Measurements from ENCODE around the gene RBFA.

The RBFA gene

GRCh38 chr18:80033181-80034067 lies 810 bp upstream of the RBFA start:
- DNase-seq = no peak

- DNase-seq = no peak
Measured at GRCh38 chr18:80034852-80035406, 695 bp downstream of the RBFA start.

- no peak for DNase-seq
Measured at GRCh38 chr18:80035997-80036396, 1.8 kb downstream of the RBFA start.

- no peak for DNase-seq
Measured at GRCh38 chr18:80037300-80037699, 3.1 kb downstream of the RBFA start.

- no peak for DNase-seq
Measured at GRCh38 chr18:80037869-80038630, 3.8 kb downstream of the RBFA start.

- DNase-seq = no peak
Measured at GRCh38 chr18:80040515-80040914, 6.3 kb downstream of the RBFA start.

- DNase-seq = no peak
Measured at GRCh38 chr18:80041424-80041823, 7.2 kb downstream of the RBFA start.

- no peak for DNase-seq
Measured at GRCh38 chr18:80042785-80043184, 8.6 kb downstream of the RBFA start.

GRCh38 chr18:80044072-80044471 lies 9.8 kb downstream of the RBFA start:
- no peak for DNase-seq

GRCh38 chr18:80046011-80046410 lies 11.8 kb downstream of the RBFA start:
- no peak for DNase-seq

GRCh38 chr18:80046431-80046830 lies 12.2 kb downstream of the RBFA start:
- DNase-seq = no peak

GRCh38 chr18:80046961-80047541 lies 12.8 kb downstream of the RBFA start:
- no peak for DNase-seq

GRCh38 chr18:80050797-80051196 lies 16.6 kb downstream of the RBFA start:
- DNase-seq = no peak

GRCh38 chr18:80056095-80056494 lies 21.9 kb downstream of the RBFA start:
- no peak for DNase-seq

GRCh38 chr18:80059945-80060344 lies 25.7 kb downstream of the RBFA start:
- no peak for DNase-seq

GRCh38 chr18:80065705-80066104 lies 31.5 kb downstream of the RBFA start:
- DNase-seq = no peak

- DNase-seq = no peak
Measured at GRCh38 chr18:80067321-80067720, 33.1 kb downstream of the RBFA start.

GRCh38 chr18:80067897-80068296 lies 33.7 kb downstream of the RBFA start:
- no peak for DNase-seq

GRCh38 chr18:80068571-80069272 lies 34.5 kb downstream of the RBFA start:
- no peak for DNase-seq

- no peak for DNase-seq
Measured at GRCh38 chr18:80070825-80071224, 36.6 kb downstream of the RBFA start.

- no peak for DNase-seq
Measured at GRCh38 chr18:80074183-80074582, 39.9 kb downstream of the RBFA start.

GRCh38 chr18:80074697-80075096 lies 40.5 kb downstream of the RBFA start:
- no peak for DNase-seq

GRCh38 chr18:80075940-80076339 lies 41.7 kb downstream of the RBFA start:
- DNase-seq = no peak

Data from SHP77 treated with DMSO at 0.1 percent for 48 hours (cell line).